ENCODE results near the gene LNX2.

LNX2 gene

GRCh38 chr13:27650312-27650711, 30.0 kb upstream of the LNX2 start:
- Histone ChIP-seq H3K4me3 (ENCODE audit: low read depth, low read length) (no peak overlapping the region), H3K9ac (no peak overlapping the region), H2AFZ (no peak overlapping the region), H3K4me1 (no peaks in the 10 kb centered on the region), H3K27me3 (ENCODE audit: control insufficient read depth, insufficient read depth, low read length) (no peaks in the 10 kb centered on the region), H3K79me2 (no peaks in the 10 kb centered on the region), H3K4me2 (ENCODE audit: low read length) (no peak overlapping the region), H3K36me3 (ENCODE audit: control insufficient read depth, insufficient read depth, low read length) (no peaks in the 10 kb centered on the region), H3K9me3 (ENCODE audit: control insufficient read depth, low read length) (no peaks in the 10 kb centered on the region), H3K27ac (no peak overlapping the region)
- no peak for TF ChIP-seq CTCF (IDR thresholded peaks at IDR 0.05)

GRCh38 chr13:27644302-27644701, 24.0 kb upstream of the LNX2 start:
- Histone ChIP-seq H3K9me3 (ENCODE audit: control insufficient read depth, low read length) (no peaks in the 10 kb centered on the region), H3K79me2 (no peaks in the 10 kb centered on the region), H3K4me1 (no peaks in the 10 kb centered on the region), H3K27me3 (ENCODE audit: control insufficient read depth, insufficient read depth, low read length) (no peaks in the 10 kb centered on the region), H3K4me3 (ENCODE audit: low read depth, low read length) (no peak overlapping the region), H3K9ac (no peak overlapping the region), H3K36me3 (ENCODE audit: control insufficient read depth, insufficient read depth, low read length) (no peaks in the 10 kb centered on the region), H3K4me2 (ENCODE audit: low read length) (no peak overlapping the region), H3K27ac (no peak overlapping the region), H2AFZ (no peak overlapping the region)
- TF ChIP-seq CTCF (IDR thresholded peaks at IDR 0.05): no peak

- Histone ChIP-seq H2AFZ (no peak overlapping the region), H3K4me3 (ENCODE audit: low read depth, low read length) (no peak overlapping the region), H3K27ac (no peak overlapping the region), H3K9me3 (ENCODE audit: control insufficient read depth, low read length) (no peaks in the 10 kb centered on the region), H3K79me2 (no peaks in the 10 kb centered on the region), H3K36me3 (ENCODE audit: control insufficient read depth, insufficient read depth, low read length) (no peaks in the 10 kb centered on the region), H3K9ac (no peak overlapping the region), H3K4me1 (no peaks in the 10 kb centered on the region), H3K4me2 (ENCODE audit: low read length) (no peak overlapping the region), H3K27me3 (ENCODE audit: control insufficient read depth, insufficient read depth, low read length) (no peaks in the 10 kb centered on the region)
- no peak for TF ChIP-seq CTCF (IDR thresholded peaks at IDR 0.05)
These were observed 23.2 kb upstream of the LNX2 start for GRCh38 chr13:27643334-27644132.

GRCh38 chr13:27641711-27642502, 21.6 kb upstream of the LNX2 start:
- no peak overlapping the region for H3K4me2 ChIP-seq (ENCODE audit: low read length)
- no peaks in the 10 kb centered on the region for H3K9me3 ChIP-seq (ENCODE audit: control insufficient read depth, low read length)
- no peak overlapping the region for H2AFZ ChIP-seq
- H3K4me3 ChIP-seq (ENCODE audit: low read depth, low read length): no peak overlapping the region
- TF ChIP-seq CTCF (IDR thresholded peaks at IDR 0.05): no peak
- no peaks in the 10 kb centered on the region for H3K79me2 ChIP-seq
- H3K36me3 ChIP-seq (ENCODE audit: control insufficient read depth, insufficient read depth, low read length): no peaks in the 10 kb centered on the region
- no peaks in the 10 kb centered on the region for H3K4me1 ChIP-seq
- no peak overlapping the region for H3K9ac ChIP-seq
- H3K27ac ChIP-seq: no peak overlapping the region
- H3K27me3 ChIP-seq (ENCODE audit: control insufficient read depth, insufficient read depth, low read length): no peaks in the 10 kb centered on the region
